DND-41 (cell line): Measurements from ENCODE around the gene TMCO1.
"Not testable (repeated sequence)": the region's sequence is repeated elsewhere in the genome, so short reads cannot be mapped to it uniquely, and the experiment has no call there.

ENCODE experiments used
- ATAC-seq: fragments of 200-7000 bp; cut with Tn5 transposase; 3 replicates; pipeline ENCODE4 v1.9.1; 2021; ENCODE audit warnings: low read depth; ENCODE audit not compliant: insufficient read depth
- DNase-seq: peaks from one replicate; pipeline ENCODE4 v3.0.0-alpha.2; 2020
- H2AFZ ChIP-seq: 2 replicates; pipeline ENCODE4 v1.6.0; 2012; ENCODE audit warnings: low read depth, low read length
- H3K27ac ChIP-seq: 2 replicates; pipeline ENCODE4 v1.5.1; 2012; ENCODE audit warnings: low read length, inconsistent platforms
- H3K27me3 ChIP-seq: fragments of 200-600 bp; sonication (generic); 2 replicates; pipeline ENCODE4 v1.6.0; 2012; ENCODE audit warnings: low read length, mild to moderate bottlenecking, inconsistent platforms; ENCODE audit not compliant: insufficient read depth, poor library complexity
- H3K36me3 ChIP-seq: 2 replicates; pipeline ENCODE4 v1.5.1; 2012; ENCODE audit warnings: low read length, inconsistent platforms; ENCODE audit not compliant: insufficient read depth
- H3K4me1 ChIP-seq: 2 replicates; pipeline ENCODE4 v1.5.1; 2012; ENCODE audit warnings: mild to moderate bottlenecking, low read length; ENCODE audit not compliant: insufficient read depth
- H3K4me2 ChIP-seq: 2 replicates; pipeline ENCODE4 v1.6.0; 2012; ENCODE audit warnings: mild to moderate bottlenecking, moderate library complexity, low read length, inconsistent platforms; ENCODE audit not compliant: insufficient read depth
- H3K4me3 ChIP-seq, 2 experiments: fragments of 200-600 bp in 1 of 2; shearing (Covaris generic) in 1 of 2; 2 replicates each; pipeline ENCODE4 v1.5.1; 2012 to 2016; ENCODE audit warnings: inconsistent platforms in 2 of 2, low read length in 2 of 2, mild to moderate bottlenecking in 2 of 2, low read depth in 1 of 2, moderate library complexity in 1 of 2
- H3K79me2 ChIP-seq: 2 replicates; pipeline ENCODE4 v1.6.0; 2012; ENCODE audit warnings: low read length, inconsistent platforms; ENCODE audit not compliant: insufficient read depth
- H3K9ac ChIP-seq: 2 replicates; pipeline ENCODE4 v1.6.0; 2012; ENCODE audit warnings: low read depth, mild to moderate bottlenecking, inconsistent platforms, low read length, moderate library complexity
- H3K9me3 ChIP-seq: 2 replicates; pipeline ENCODE4 v1.5.1; 2012; ENCODE audit warnings: low read length, moderate library complexity, mild to moderate bottlenecking, inconsistent platforms; ENCODE audit not compliant: insufficient read depth, severe bottlenecking
- H4K20me1 ChIP-seq: 2 replicates; pipeline ENCODE4 v1.6.0; 2012; ENCODE audit warnings: low read length; ENCODE audit not compliant: insufficient read depth
- EZH2 ChIP-seq: IDR thresholded peaks from 3 replicates; pipeline ENCODE4 v1.6.1; 2012; ENCODE audit warnings: borderline replicate concordance, low read depth, mild to moderate bottlenecking, moderate library complexity, low read length, inconsistent platforms; ENCODE audit not compliant: severe bottlenecking
- TF ChIP-seq, protein P1 (sequence below): IDR thresholded peaks from 2 replicates; pipeline ENCODE4 v1.5.1; 2012; ENCODE audit warnings: borderline replicate concordance, low read length, moderate library complexity, mild to moderate bottlenecking; ENCODE audit not compliant: poor library complexity, severe bottlenecking; ENCODE audit errors: extremely low read depth

Gene TMCO1

DNA sequence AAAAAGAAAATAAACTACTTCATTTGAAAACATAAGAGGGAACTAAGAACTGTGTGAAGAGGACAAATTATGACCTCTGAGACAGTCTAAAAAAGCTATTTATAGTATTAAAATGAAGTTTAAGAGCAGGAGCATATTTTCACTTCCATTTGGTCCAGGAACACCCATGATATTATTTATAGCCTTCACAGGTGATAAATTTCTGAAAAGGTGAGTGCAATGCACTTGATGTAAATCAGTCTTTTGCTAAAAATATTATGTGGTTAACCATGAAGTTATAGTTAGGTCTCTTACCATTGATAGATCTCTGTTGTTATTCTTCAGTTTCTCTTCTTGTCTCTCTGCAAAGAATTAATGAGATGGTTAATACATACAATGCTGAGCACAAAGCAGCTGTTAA lies 14.7 kb downstream of the TMCO1 start:
- TF ChIP-seq EZH2, result no peak
- TF ChIP-seq, protein P1, sequence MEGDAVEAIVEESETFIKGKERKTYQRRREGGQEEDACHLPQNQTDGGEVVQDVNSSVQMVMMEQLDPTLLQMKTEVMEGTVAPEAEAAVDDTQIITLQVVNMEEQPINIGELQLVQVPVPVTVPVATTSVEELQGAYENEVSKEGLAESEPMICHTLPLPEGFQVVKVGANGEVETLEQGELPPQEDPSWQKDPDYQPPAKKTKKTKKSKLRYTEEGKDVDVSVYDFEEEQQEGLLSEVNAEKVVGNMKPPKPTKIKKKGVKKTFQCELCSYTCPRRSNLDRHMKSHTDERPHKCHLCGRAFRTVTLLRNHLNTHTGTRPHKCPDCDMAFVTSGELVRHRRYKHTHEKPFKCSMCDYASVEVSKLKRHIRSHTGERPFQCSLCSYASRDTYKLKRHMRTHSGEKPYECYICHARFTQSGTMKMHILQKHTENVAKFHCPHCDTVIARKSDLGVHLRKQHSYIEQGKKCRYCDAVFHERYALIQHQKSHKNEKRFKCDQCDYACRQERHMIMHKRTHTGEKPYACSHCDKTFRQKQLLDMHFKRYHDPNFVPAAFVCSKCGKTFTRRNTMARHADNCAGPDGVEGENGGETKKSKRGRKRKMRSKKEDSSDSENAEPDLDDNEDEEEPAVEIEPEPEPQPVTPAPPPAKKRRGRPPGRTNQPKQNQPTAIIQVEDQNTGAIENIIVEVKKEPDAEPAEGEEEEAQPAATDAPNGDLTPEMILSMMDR, result no peak
- H3K4me3 ChIP-seq, result no peak overlapping the region
- no peak for ATAC-seq
- no peak for DNase-seq
- no peak overlapping the region for H3K4me2 ChIP-seq
- no peaks in the 10 kb centered on the region for H3K4me1 ChIP-seq
- H3K9ac ChIP-seq, result no peak overlapping the region
- H2AFZ ChIP-seq, result no peak overlapping the region
- H3K9me3 ChIP-seq, result no peaks in the 10 kb centered on the region
- H3K79me2 ChIP-seq, result peaks cover 35% of the 10 kb centered on the region
- no peaks in the 10 kb centered on the region; the same call in 1 of the 2 replicates for H4K20me1 ChIP-seq
- H3K27me3 ChIP-seq, result no peaks in the 10 kb centered on the region
- peaks cover 70% of the 10 kb centered on the region for H3K36me3 ChIP-seq
- no peak overlapping the region for H3K27ac ChIP-seq

DNA sequence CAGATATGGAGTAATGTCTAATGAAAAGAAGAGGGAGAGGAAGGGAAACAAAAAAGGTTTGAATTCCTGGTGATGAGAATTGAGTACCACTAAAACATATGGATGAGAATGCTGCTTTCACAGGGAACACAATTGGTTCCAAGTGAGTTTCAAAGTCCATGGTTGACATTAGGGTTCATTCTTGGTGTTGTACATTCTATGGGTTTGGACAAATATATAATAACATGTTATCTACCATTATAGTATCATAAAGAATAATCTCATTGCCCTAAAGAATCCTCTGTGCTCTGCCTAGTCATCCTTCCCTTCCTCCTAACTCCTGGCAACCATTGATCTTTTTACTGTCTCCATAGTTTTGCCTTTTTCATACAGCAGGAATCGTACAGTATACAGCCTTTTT lies 20.1 kb downstream of the TMCO1 start:
- Histone ChIP-seq H4K20me1 (no peaks in the 10 kb centered on the region), H3K9ac (no peak overlapping the region), H3K27me3 (no peaks in the 10 kb centered on the region), H3K4me1 (no peaks in the 10 kb centered on the region), H2AFZ (no peak overlapping the region), H3K79me2 (0 out of 2 replicates have a peak, but pooled peaks cover 10% of the 10 kb centered on the region), H3K36me3 (peaks cover 76% of the 10 kb centered on the region), H3K4me3 (no peak overlapping the region), H3K4me2 (no peak overlapping the region), H3K27ac (no peak overlapping the region), H3K9me3 (no peaks in the 10 kb centered on the region)
- no peak for DNase-seq
- no peak for ATAC-seq
- TF ChIP-seq, protein P1, result no peak

DNA sequence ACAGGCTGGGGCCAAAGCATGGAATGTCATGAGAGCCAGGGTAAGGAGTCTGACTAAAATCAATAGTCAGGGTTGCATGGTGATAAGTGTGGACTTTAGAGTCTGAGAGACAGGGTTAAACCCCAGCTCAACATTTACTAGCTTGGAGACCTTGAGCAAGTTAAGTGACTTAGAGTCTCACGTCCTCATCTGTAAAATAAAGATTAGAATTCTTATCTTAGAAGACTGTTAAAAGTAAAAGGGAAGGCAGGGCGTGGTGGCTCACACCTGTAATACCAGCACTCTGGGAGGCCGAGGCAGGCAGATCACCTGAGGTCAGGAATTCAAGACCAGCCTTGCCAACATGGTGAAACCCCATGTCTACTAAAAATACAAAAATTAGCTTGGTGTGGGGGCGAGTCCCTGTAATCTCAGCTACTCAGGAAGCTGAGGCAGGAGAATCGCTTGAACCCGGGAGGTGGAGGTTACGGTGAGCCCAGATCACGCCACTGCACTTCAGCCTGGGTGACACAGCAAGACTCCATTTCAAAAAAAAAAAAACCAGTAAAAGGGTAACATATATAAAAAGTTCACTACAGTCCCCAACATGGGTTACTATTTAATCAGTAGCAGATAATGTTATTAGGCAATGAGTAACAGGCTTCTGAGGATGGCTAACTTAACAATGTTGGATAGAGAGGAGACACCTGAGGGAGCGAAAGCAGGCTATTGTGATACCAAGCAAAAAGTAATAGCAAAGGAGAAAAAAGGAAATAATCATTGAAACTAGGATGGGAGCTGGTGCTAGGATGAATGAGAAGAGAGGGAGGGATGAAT lies 20.8 kb downstream of the TMCO1 start:
- no peaks in the 10 kb centered on the region for H3K4me1 ChIP-seq
- H3K9ac ChIP-seq, result no peak overlapping the region
- DNase-seq, result no peak
- no peak overlapping the region for H3K27ac ChIP-seq
- H3K9me3 ChIP-seq, result no peaks in the 10 kb centered on the region
- H3K36me3 ChIP-seq, result peaks cover 74% of the 10 kb centered on the region
- H4K20me1 ChIP-seq, result no peaks in the 10 kb centered on the region
- no peak overlapping the region for H3K4me2 ChIP-seq
- 0 out of 2 replicates have a peak, but pooled peaks cover 10% of the 10 kb centered on the region for H3K79me2 ChIP-seq
- ATAC-seq, result no peak
- H2AFZ ChIP-seq, result no peak overlapping the region
- H3K4me3 ChIP-seq, result no peak overlapping the region
- TF ChIP-seq, protein P1, result no peak
- no peak for TF ChIP-seq EZH2
- H3K27me3 ChIP-seq, result no peaks in the 10 kb centered on the region

DNA sequence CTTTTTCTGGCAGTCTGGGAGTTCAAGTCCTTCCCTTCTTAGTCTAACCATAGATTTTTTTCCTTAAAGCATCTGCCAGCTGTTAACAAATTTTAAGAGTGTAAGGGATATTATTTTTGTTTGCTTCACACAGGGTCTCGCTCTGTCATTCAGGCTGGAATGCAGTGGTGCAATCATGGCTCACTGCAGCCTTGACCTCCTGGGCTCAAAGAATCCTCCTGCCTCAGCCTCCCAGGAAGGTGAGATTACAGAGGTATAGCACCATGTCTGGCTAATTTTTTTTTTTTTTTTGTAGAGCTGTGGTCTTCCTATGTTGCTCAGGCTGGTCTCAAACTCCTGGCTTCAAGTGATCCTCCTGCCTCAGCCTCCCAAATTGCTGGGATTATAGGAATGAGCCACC lies 23.8 kb downstream of the TMCO1 start:
- not testable (repeated sequence) for H3K4me3 ChIP-seq, H3K9ac ChIP-seq, ATAC-seq, H2AFZ ChIP-seq, H3K4me2 ChIP-seq, H4K20me1 ChIP-seq, H3K27me3 ChIP-seq, H3K4me1 ChIP-seq, H3K79me2 ChIP-seq, H3K9me3 ChIP-seq, DNase-seq, H3K27ac ChIP-seq
- H3K36me3 ChIP-seq, result peaks cover 82% of the 10 kb centered on the region
